Ascending aorta (tissue), 2 donors: ENCODE data around the gene ISCA2. TPM values are rescaled to one million over a fixed set of nuclear protein-coding genes. Genes with fewer than 3 reads are reported as not detected.
A peak's percentile ranks its signal among the peaks of the same experiment; 100 is the strongest.

ENCODE experiments used
- DNase-seq, 2 donors: peaks; one replicate each; pipeline ENCODE4 v3.0.0-alpha.2; 2019; ENCODE audit warnings: low spot score in 2 of 2
- H3K27ac ChIP-seq, 2 donors: fragments of 200-600 bp; sonication (generic); one replicate each; pipeline ENCODE4 v1.5.1; 2016 to 2017; ENCODE audit warnings: mild to moderate bottlenecking in 1 of 2
- H3K27me3 ChIP-seq: fragments of 200-600 bp; sonication (generic); one replicate; pipeline ENCODE4 v1.5.1; 2017
- H3K36me3 ChIP-seq, 2 donors: fragments of 200-600 bp; sonication (generic); one replicate each; pipeline ENCODE4 v1.5.1; 2016
- H3K4me1 ChIP-seq, 2 donors: fragments of 200-600 bp; sonication (generic); one replicate each; pipeline ENCODE4 v1.5.1; 2016 to 2017; ENCODE audit warnings: mild to moderate bottlenecking in 1 of 2
- H3K4me3 ChIP-seq, 2 donors: fragments of 200-600 bp; sonication (generic); one replicate each; pipeline ENCODE4 v1.5.1; 2016 to 2017; ENCODE audit warnings: mild to moderate bottlenecking in 1 of 2
- H3K9me3 ChIP-seq, 2 donors: fragments of 200-600 bp; sonication (generic); one replicate each; pipeline ENCODE4 v1.5.1; 2016
- CTCF ChIP-seq, 3 experiments: fragments of 200-600 bp in 2 of 3; fragments of 450-650 bp in 1 of 3; sonication (generic) in 2 of 3; IDR thresholded peaks; one replicate each; pipeline ENCODE4 v1.5.1; 2016 to 2019; ENCODE audit warnings: antibody characterized with exemption in 3 of 3, mild to moderate bottlenecking in 1 of 3, moderate library complexity in 1 of 3
- intact Hi-C: fragments of 100-400 bp; cut with DNase I; formaldehyde crosslinking; loops from one replicate; pipeline ENCODE4 v1.15.1; 2023
- total RNA-seq: library from RNA; depleted of rRNA; stranded (reverse); fragments of >200 nt; gene quantifications from one replicate; pipeline ENCODE4 v1.1.0, GENCODE V29; 2016

The ISCA2 gene
- total RNA-seq, 1 donor from 2014 or later = 10.0 TPM

- Histone ChIP-seq H3K9me3 (no peaks in the 10 kb centered on the region), H3K4me1 (peaks cover 0 to 7% of the 10 kb centered on the region in 2 donors)
- DNase-seq = no peak
Measured at GRCh38 chr14:74492776-74493342, 706 bp upstream of the ISCA2 start, which contains the start of gene NPC2. NPC2 (minus strand) TSS chr14:74493305; CDS start chr14:74493274, 31 bp downstream.

GRCh38 chr14:74495356-74495755 lies 1.8 kb downstream of the ISCA2 start:
- Histone ChIP-seq H3K36me3 (peaks cover 1 to 17% of the 10 kb centered on the region in 2 donors), H3K4me1 (peaks cover 0 to 7% of the 10 kb centered on the region in 2 donors), H3K27ac (peak overlapping the region; percentile 89 to 94), H3K27me3 (no peaks in the 10 kb centered on the region), H3K4me3 (no peak overlapping the region), H3K9me3 (no peaks in the 10 kb centered on the region)
- no peak for TF ChIP-seq CTCF (IDR thresholded peaks at IDR 0.05)
- no peak for DNase-seq
- intact Hi-C loops = loop anchor here (5.0 to 10.0 kb wide), 4 partner anchors 307 to 1659 kb away; partner anchors contain the start of genes ALDH6A1, GPATCH2L and LIN52

More at GRCh38 chr14:74492776-74493342, 706 bp upstream of the ISCA2 start, which contains the start of gene NPC2:
- TF ChIP-seq CTCF (IDR thresholded peaks at IDR 0.05) = peak in 1 of 3 experiments; percentile 12
- intact Hi-C loops = loop anchor here (5.0 to 10.0 kb wide), 5 partner anchors 114 to 1662 kb away; partner anchors contain the start of genes ALDH6A1, GPATCH2L and LIN52
- peaks cover 0 to 5% of the 10 kb centered on the region in 2 donors for H3K36me3 ChIP-seq
- peak within 1 kb of the TSS; percentile 91 to 93 for H3K4me3 ChIP-seq
- H3K27ac ChIP-seq = peak within 1 kb of the TSS; percentile 94 to 95
- H3K27me3 ChIP-seq = no peaks in the 10 kb centered on the region

GRCh38 chr14:74500417-74501134 lies 7.0 kb downstream of the ISCA2 start:
- intact Hi-C loops = loop anchor here (1.0 to 2.0 kb wide), 2 partner anchors 109 to 212 kb away; partner anchors contain the start of genes AREL1 and FCF1
- Histone ChIP-seq H3K9me3 (no peaks in the 10 kb centered on the region), H3K27me3 (no peaks in the 10 kb centered on the region), H3K4me3 (no peak overlapping the region), H3K4me1 (no peaks in the 10 kb centered on the region), H3K27ac (no peak overlapping the region), H3K36me3 (peaks cover 52 to 70% of the 10 kb centered on the region in 2 donors)
- no peak for TF ChIP-seq CTCF (IDR thresholded peaks at IDR 0.05)
- DNase-seq = peak in 1 of 2 donors; percentile 62

GRCh38 chr14:74501135-74501614 lies 7.6 kb downstream of the ISCA2 start:
- peak in 1 of 2 donors; percentile 82 for DNase-seq
- Histone ChIP-seq H3K27ac (peak overlapping the region; percentile 37 to 55), H3K36me3 (peaks cover 58 to 76% of the 10 kb centered on the region in 2 donors)

More at GRCh38 chr14:74501135-74501614, 7.6 kb downstream of the ISCA2 start:
- no peaks in the 10 kb centered on the region for H3K9me3 ChIP-seq
- peak; percentile 31 to 68 (median 59) for TF ChIP-seq CTCF (IDR thresholded peaks at IDR 0.05)
- no peaks in the 10 kb centered on the region for H3K27me3 ChIP-seq
- no peaks in the 10 kb centered on the region for H3K4me1 ChIP-seq
- H3K4me3 ChIP-seq = no peak overlapping the region
- intact Hi-C loops = loop anchor here (1.0 to 2.0 kb wide), 2 partner anchors 108 to 212 kb away; partner anchors contain the start of genes AREL1 and FCF1
